ENCODE results near the gene CLDN19. TPM values are rescaled to one million over a fixed set of nuclear protein-coding genes. Genes with fewer than 3 reads are reported as not detected.

CLDN19 gene
- total and polyA plus RNA-seq, 9 of the 15 experiments (the other 6 are each of a cell fraction or from before 2014, with no cell fraction given) = not detected

DNA sequence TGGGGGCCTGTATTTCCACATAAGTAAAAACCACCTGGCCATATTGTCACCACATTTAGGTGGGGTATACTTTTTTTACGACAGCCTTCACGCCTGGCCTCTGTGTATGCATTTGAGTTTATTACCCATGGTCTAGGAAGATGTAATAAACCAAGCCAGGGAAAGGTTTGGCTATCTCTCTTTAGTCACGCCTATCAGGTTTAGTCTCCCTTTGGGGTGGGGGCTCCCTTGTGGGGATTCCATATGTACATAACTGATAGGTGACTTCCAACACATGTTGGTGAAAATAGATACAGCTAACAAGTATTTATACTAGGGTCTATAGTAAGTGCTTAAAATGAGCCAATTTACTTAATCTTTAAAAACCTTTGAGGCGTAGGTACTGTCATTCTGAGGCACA lies 53.6 kb downstream of the CLDN19 start (continued):
- no peak for TF ChIP-seq RB1 (IDR thresholded peaks at IDR 0.05; ENCODE audit: low read depth)
- TF ChIP-seq, protein P1, sequence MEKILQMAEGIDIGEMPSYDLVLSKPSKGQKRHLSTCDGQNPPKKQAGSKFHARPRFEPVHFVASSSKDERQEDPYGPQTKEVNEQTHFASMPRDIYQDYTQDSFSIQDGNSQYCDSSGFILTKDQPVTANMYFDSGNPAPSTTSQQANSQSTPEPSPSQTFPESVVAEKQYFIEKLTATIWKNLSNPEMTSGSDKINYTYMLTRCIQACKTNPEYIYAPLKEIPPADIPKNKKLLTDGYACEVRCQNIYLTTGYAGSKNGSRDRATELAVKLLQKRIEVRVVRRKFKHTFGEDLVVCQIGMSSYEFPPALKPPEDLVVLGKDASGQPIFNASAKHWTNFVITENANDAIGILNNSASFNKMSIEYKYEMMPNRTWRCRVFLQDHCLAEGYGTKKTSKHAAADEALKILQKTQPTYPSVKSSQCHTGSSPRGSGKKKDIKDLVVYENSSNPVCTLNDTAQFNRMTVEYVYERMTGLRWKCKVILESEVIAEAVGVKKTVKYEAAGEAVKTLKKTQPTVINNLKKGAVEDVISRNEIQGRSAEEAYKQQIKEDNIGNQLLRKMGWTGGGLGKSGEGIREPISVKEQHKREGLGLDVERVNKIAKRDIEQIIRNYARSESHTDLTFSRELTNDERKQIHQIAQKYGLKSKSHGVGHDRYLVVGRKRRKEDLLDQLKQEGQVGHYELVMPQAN (IDR thresholded peaks at IDR 0.05; ENCODE audit: borderline replicate concordance) = no peak
- no peak for TF ChIP-seq TAF7 (tag; IDR thresholded peaks at IDR 0.05)
- TF ChIP-seq ZNF707 (CRISPR knock-in tag; conservative IDR thresholded peaks at IDR 0.05) = no peak
- TF ChIP-seq, protein P2, sequence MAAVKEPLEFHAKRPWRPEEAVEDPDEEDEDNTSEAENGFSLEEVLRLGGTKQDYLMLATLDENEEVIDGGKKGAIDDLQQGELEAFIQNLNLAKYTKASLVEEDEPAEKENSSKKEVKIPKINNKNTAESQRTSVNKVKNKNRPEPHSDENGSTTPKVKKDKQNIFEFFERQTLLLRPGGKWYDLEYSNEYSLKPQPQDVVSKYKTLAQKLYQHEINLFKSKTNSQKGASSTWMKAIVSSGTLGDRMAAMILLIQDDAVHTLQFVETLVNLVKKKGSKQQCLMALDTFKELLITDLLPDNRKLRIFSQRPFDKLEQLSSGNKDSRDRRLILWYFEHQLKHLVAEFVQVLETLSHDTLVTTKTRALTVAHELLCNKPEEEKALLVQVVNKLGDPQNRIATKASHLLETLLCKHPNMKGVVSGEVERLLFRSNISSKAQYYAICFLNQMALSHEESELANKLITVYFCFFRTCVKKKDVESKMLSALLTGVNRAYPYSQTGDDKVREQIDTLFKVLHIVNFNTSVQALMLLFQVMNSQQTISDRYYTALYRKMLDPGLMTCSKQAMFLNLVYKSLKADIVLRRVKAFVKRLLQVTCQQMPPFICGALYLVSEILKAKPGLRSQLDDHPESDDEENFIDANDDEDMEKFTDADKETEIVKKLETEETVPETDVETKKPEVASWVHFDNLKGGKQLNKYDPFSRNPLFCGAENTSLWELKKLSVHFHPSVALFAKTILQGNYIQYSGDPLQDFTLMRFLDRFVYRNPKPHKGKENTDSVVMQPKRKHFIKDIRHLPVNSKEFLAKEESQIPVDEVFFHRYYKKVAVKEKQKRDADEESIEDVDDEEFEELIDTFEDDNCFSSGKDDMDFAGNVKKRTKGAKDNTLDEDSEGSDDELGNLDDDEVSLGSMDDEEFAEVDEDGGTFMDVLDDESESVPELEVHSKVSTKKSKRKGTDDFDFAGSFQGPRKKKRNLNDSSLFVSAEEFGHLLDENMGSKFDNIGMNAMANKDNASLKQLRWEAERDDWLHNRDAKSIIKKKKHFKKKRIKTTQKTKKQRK (IDR thresholded peaks at IDR 0.05; ENCODE audit: borderline replicate concordance, low read depth, low read length) = no peak
- TF ChIP-seq, protein P3, sequence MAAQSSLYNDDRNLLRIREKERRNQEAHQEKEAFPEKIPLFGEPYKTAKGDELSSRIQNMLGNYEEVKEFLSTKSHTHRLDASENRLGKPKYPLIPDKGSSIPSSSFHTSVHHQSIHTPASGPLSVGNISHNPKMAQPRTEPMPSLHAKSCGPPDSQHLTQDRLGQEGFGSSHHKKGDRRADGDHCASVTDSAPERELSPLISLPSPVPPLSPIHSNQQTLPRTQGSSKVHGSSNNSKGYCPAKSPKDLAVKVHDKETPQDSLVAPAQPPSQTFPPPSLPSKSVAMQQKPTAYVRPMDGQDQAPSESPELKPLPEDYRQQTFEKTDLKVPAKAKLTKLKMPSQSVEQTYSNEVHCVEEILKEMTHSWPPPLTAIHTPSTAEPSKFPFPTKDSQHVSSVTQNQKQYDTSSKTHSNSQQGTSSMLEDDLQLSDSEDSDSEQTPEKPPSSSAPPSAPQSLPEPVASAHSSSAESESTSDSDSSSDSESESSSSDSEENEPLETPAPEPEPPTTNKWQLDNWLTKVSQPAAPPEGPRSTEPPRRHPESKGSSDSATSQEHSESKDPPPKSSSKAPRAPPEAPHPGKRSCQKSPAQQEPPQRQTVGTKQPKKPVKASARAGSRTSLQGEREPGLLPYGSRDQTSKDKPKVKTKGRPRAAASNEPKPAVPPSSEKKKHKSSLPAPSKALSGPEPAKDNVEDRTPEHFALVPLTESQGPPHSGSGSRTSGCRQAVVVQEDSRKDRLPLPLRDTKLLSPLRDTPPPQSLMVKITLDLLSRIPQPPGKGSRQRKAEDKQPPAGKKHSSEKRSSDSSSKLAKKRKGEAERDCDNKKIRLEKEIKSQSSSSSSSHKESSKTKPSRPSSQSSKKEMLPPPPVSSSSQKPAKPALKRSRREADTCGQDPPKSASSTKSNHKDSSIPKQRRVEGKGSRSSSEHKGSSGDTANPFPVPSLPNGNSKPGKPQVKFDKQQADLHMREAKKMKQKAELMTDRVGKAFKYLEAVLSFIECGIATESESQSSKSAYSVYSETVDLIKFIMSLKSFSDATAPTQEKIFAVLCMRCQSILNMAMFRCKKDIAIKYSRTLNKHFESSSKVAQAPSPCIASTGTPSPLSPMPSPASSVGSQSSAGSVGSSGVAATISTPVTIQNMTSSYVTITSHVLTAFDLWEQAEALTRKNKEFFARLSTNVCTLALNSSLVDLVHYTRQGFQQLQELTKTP (IDR thresholded peaks at IDR 0.05; ENCODE audit: low read depth in 1 of 2, partially characterized antibody in 2 of 2) = no peak
- no peak for TF ChIP-seq MYBL2 (IDR thresholded peaks at IDR 0.05; ENCODE audit: low read depth)
- no peak for TF ChIP-seq MYBL2 (CRISPR knock-in tag; IDR thresholded peaks at IDR 0.05; ENCODE audit: borderline replicate concordance)
- TF ChIP-seq CBX8 (IDR thresholded peaks at IDR 0.05; ENCODE audit: borderline replicate concordance, extremely low read depth, low read depth, low read length, poor library complexity, severe bottlenecking) = no peak
- TF ChIP-seq POU5F1 (IDR thresholded peaks at IDR 0.05; ENCODE audit: borderline replicate concordance, low read depth, low read length, partially characterized antibody) = no peak
- TF ChIP-seq PTBP1 (IDR thresholded peaks at IDR 0.05; ENCODE audit: low read depth, low read length) = no peak
- TF ChIP-seq ZBTB1 (CRISPR knock-in tag; IDR thresholded peaks at IDR 0.05; ENCODE audit: borderline replicate concordance, low read depth) = no peak
- TF ChIP-seq ZNF699 (CRISPR knock-in tag; IDR thresholded peaks at IDR 0.05; ENCODE audit: insufficient replicate concordance) = no peak
- no peak for TF ChIP-seq ZNF140 (CRISPR knock-in tag; IDR thresholded peaks at IDR 0.05)
- TF ChIP-seq WHSC1 (IDR thresholded peaks at IDR 0.05; ENCODE audit: low read length) = no peak
- TF ChIP-seq POLR2AphosphoS5 (IDR thresholded peaks at IDR 0.05; ENCODE audit: control insufficient read depth, insufficient read depth, low read depth, low read length) = 0 out of 2 replicates have a peak, but pooled peaks have one; percentile 47
- peak; percentile 29; the same call in 1 of the 2 replicates for TF ChIP-seq SMARCC2 (IDR thresholded peaks at IDR 0.05; ENCODE audit: low read depth)
- TF ChIP-seq NCOR1 (IDR thresholded peaks at IDR 0.05) = peak; percentile 75
- peak in 1 of 2 experiments; percentile 53; a peak in 1 of 4 replicates for TF ChIP-seq RCOR1 (IDR thresholded peaks at IDR 0.05; ENCODE audit: borderline replicate concordance in 1 of 2, low read depth in 2 of 2, low read length in 2 of 2)
